ENCODE data around the gene CPHXL. TPM values are rescaled to one million over a fixed set of nuclear protein-coding genes. Genes with fewer than 3 reads are reported as not detected.

The CPHXL gene
- total and polyA plus RNA-seq, 9 donors, result not detected

DNA sequence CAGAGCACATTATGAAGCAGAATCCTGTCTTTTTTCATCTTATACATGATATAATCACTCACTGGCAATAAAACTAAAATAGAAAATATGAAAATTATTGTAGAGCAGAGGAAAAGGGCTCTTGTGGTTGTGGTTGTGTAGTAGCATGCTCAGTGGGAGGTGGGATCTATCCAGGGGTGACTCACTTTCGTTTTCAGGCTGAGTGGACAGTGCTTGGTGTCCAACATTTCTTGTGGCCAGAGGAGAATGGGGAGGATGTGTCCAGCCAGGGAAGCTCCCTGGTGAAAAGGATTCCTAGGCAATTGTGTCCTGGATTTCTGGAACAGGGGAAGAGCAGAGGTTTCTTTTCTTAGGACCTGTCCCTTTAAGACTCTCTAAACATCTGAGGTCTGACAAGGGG lies 31.9 kb upstream of the CPHXL start:
- intact Hi-C loops (cut with DNase I), result no loop called here
- H3K9me3 ChIP-seq, result no peaks in the 10 kb centered on the region
- no peaks in the 10 kb centered on the region for H3K36me3 ChIP-seq
- no peaks in the 10 kb centered on the region for H3K4me1 ChIP-seq (ENCODE audit: insufficient read depth)
- no peaks in the 10 kb centered on the region for H3K27me3 ChIP-seq
- DNase-seq, result no peak
- TF ChIP-seq POLR2A (IDR thresholded peaks at IDR 0.05) (no peak), EP300 (IDR thresholded peaks at IDR 0.05) (no peak)
- TF ChIP-seq, protein P1, sequence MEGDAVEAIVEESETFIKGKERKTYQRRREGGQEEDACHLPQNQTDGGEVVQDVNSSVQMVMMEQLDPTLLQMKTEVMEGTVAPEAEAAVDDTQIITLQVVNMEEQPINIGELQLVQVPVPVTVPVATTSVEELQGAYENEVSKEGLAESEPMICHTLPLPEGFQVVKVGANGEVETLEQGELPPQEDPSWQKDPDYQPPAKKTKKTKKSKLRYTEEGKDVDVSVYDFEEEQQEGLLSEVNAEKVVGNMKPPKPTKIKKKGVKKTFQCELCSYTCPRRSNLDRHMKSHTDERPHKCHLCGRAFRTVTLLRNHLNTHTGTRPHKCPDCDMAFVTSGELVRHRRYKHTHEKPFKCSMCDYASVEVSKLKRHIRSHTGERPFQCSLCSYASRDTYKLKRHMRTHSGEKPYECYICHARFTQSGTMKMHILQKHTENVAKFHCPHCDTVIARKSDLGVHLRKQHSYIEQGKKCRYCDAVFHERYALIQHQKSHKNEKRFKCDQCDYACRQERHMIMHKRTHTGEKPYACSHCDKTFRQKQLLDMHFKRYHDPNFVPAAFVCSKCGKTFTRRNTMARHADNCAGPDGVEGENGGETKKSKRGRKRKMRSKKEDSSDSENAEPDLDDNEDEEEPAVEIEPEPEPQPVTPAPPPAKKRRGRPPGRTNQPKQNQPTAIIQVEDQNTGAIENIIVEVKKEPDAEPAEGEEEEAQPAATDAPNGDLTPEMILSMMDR (IDR thresholded peaks at IDR 0.05), result no peak
- 29 to 42% (median 29%) methylated on average over 1 of the region's 1 CpG for WGBS, 3 donors
- H3K27ac ChIP-seq, result no peak overlapping the region
- no peak overlapping the region for H3K4me3 ChIP-seq

DNA sequence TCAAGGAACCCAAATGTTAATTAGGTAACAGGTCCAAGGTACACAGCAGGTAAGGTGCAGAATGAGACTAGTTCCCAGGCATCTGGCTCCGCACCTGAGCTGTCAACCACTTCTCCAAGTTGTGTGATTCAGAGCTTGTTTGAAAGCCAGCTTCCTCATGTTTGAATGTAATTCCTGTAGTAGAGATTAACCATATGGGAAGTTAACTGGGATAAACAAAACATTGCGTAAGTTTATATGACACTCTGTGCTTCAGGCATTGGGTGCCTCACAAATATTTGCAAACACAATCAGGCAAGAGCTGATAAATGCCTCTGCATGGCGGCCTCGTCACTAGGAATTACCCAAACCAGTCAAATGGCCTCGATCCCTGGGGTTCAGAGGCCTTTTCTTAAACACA lies 27.9 kb upstream of the CPHXL start:
- intact Hi-C loops (cut with DNase I), result no loop called here
- Histone ChIP-seq H3K9me3 (no peaks in the 10 kb centered on the region), H3K36me3 (no peaks in the 10 kb centered on the region), H3K4me1 (ENCODE audit: insufficient read depth) (no peaks in the 10 kb centered on the region), H3K27me3 (no peaks in the 10 kb centered on the region), H3K4me3 (no peak overlapping the region), H3K27ac (no peak overlapping the region)
- TF ChIP-seq EP300 (IDR thresholded peaks at IDR 0.05) (no peak), POLR2A (IDR thresholded peaks at IDR 0.05) (no peak)
- TF ChIP-seq, protein P1 (IDR thresholded peaks at IDR 0.05), result no peak
- WGBS, 3 donors, result 32 to 49% (median 39%) methylated on average over 5 of the region's 5 CpGs
- no peak for DNase-seq

DNA sequence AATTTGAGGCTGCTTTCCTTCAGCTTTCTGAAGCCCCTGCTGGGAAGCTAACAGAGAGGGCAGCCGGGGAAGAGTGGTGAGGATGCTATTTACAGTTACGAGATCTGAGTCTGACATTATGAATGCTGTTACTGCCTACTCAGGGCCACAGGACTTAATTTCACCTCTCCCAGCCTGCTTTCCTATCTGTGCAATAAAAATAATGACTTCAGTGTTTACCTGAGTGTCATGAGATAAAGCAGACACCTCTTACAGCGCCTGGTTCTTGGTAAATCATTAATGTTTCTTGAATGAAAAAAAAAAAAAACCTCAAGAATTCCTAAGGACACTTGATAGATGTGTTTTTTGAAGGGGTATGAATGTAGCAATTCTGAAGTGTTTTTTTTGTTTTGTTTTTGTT lies 24.2 kb upstream of the CPHXL start:
- H3K36me3 ChIP-seq, result no peaks in the 10 kb centered on the region
- intact Hi-C loops (cut with DNase I), result no loop called here
- H3K4me3 ChIP-seq, result no peak overlapping the region
- H3K27me3 ChIP-seq, result no peaks in the 10 kb centered on the region
- H3K4me1 ChIP-seq (ENCODE audit: insufficient read depth), result no peaks in the 10 kb centered on the region
- TF ChIP-seq EP300 (IDR thresholded peaks at IDR 0.05), result no peak
- H3K27ac ChIP-seq, result no peak overlapping the region
- WGBS, 3 donors, result 78 to 84% (median 78%) methylated on average over 3 of the region's 3 CpGs
- H3K9me3 ChIP-seq, result no peaks in the 10 kb centered on the region
- DNase-seq, result no peak

DNA sequence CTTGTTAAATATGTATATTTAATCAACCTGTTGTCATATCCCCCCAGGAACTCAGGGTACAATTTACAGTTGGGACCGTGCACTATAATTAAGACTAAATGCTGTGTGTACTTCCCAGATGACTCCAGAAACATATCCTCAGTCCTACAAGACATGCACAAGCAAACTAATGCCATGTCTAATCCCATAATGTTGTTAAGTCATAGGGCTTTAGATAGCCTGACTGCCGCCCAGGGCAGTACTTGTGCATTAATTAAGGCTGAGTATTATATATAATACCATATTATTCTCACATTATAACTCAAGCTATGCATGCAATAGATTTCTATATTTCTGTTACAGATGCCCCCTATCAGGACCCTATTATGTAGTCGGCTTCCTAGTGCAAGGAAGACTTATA lies 20.1 kb upstream of the CPHXL start:
- Histone ChIP-seq H3K27me3 (no peaks in the 10 kb centered on the region), H3K27ac (no peak overlapping the region), H3K9me3 (no peaks in the 10 kb centered on the region), H3K4me3 (no peak overlapping the region), H3K36me3 (no peaks in the 10 kb centered on the region), H3K4me1 (ENCODE audit: insufficient read depth) (no peaks in the 10 kb centered on the region)
- intact Hi-C loops (cut with DNase I), result loop anchor here in 1 of 4 donors (10.0 kb wide), 1 partner anchor 92 kb away; no protein-coding TSS in a partner anchor
- WGBS, 3 donors, result 86 to 92% (median 91%) methylated on average over 3 of the region's 3 CpGs
- TF ChIP-seq, protein P1 (IDR thresholded peaks at IDR 0.05), result no peak
- TF ChIP-seq POLR2A (IDR thresholded peaks at IDR 0.05) (no peak), EP300 (IDR thresholded peaks at IDR 0.05) (no peak)
- no peak for DNase-seq

DNA sequence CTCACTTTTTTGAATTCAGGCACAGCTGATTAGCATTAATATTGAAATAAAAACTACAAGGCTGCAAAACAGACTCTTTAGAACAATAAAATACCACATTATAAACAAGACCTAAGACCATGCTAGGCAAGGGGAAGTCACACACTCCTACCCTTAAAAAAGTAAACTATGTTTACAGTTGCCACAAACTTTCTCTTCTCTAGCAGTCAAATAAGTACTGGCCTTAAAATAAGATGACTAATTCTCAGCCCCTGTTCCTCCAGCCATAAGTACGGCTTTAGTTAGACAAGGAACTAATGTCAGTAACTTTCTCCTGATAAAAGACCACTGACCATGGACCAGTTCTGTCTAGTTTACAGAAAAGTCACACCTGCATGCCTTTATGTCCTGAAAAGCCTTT lies 19.5 kb upstream of the CPHXL start:
- no peak for DNase-seq
- no peak overlapping the region for H3K4me3 ChIP-seq
- H3K27me3 ChIP-seq, result no peaks in the 10 kb centered on the region
- TF ChIP-seq POLR2A (IDR thresholded peaks at IDR 0.05), result no peak
- TF ChIP-seq, protein P1 (IDR thresholded peaks at IDR 0.05), result no peak
- no peak for TF ChIP-seq EP300 (IDR thresholded peaks at IDR 0.05)
- no peak overlapping the region for H3K27ac ChIP-seq
- H3K9me3 ChIP-seq, result no peaks in the 10 kb centered on the region
- 71 to 85% (median 79%) methylated on average over 1 of the region's 1 CpG for WGBS, 3 donors
- intact Hi-C loops (cut with DNase I), result loop anchor here in 1 of 4 donors (10.0 kb wide), 1 partner anchor 91 kb away; no protein-coding TSS in a partner anchor
- H3K36me3 ChIP-seq, result no peaks in the 10 kb centered on the region
- H3K4me1 ChIP-seq (ENCODE audit: insufficient read depth), result no peaks in the 10 kb centered on the region
